Colonic mucosa (tissue), 4 donors: Measurements from ENCODE around the gene SLC12A3. TPM values are rescaled to one million over a fixed set of nuclear protein-coding genes. Genes with fewer than 3 reads are reported as not detected.

Source experiments
- DNase-seq: peaks from one replicate; pipeline ENCODE4 v3.0.0-alpha.2; 2020
- H3K27ac ChIP-seq: fragments of 200-600 bp; one replicate; pipeline ENCODE4 v1.8.0; 2021
- H3K27me3 ChIP-seq: fragments of 200-600 bp; one replicate; pipeline ENCODE4 v1.8.0; 2021
- H3K36me3 ChIP-seq: fragments of 200-600 bp; one replicate; pipeline ENCODE4 v1.8.0; 2021
- H3K4me1 ChIP-seq: fragments of 200-600 bp; one replicate; pipeline ENCODE4 v1.8.0; 2021; ENCODE audit warnings: mild to moderate bottlenecking
- H3K4me3 ChIP-seq: fragments of 200-600 bp; one replicate; pipeline ENCODE4 v1.8.0; 2021
- H3K9ac ChIP-seq, 2 donors: one replicate each; pipeline ENCODE4 v1.7.0; 2013; ENCODE audit warnings: control low read depth in 2 of 2, low read depth in 2 of 2, low read length in 2 of 2
- H3K9me3 ChIP-seq: fragments of 200-600 bp; one replicate; pipeline ENCODE4 v1.8.0; 2021
- CTCF ChIP-seq: fragments of 200-600 bp; IDR thresholded peaks from one replicate; pipeline ENCODE4 v1.8.0; 2022; ENCODE audit warnings: antibody characterized with exemption, mild to moderate bottlenecking
- intact Hi-C: fragments of 100-400 bp; cut with DNase I; formaldehyde crosslinking; loops from one replicate; pipeline ENCODE4 v1.14.1; 2022
- total RNA-seq, 2 donors: library from RNA; stranded (reverse); fragmentation: NEBNext Ultra II Directional in 1 of 2; extraction: Animal tissue kit (Norgen Biotek cat#: 25700) in 1 of 2; gene quantifications; one replicate each; pipeline ENCODE4 v1.2.1, GENCODE V29; 2021
- donor health status: healthy.
- donor health status: DM: no; HTN: no; CAD: no.
- donor health status: DM: no; HTN: no; CAD: no.

SLC12A3 gene
- total RNA-seq, 2 donors from 2014 or later, result not detected

- peak; percentile 40 for DNase-seq
- no peaks in the 10 kb centered on the region for H3K27me3 ChIP-seq
- peak overlapping the region in 1 of 2 donors; percentile 32 for H3K9ac ChIP-seq
- intact Hi-C loops, result no loop called here
- peak; percentile 25 for TF ChIP-seq CTCF
- H3K27ac ChIP-seq, result no peak overlapping the region
- H3K9me3 ChIP-seq, result no peaks in the 10 kb centered on the region
- H3K36me3 ChIP-seq, result no peaks in the 10 kb centered on the region
- no peak overlapping the region for H3K4me3 ChIP-seq
- no peaks in the 10 kb centered on the region for H3K4me1 ChIP-seq
Observed at GRCh38 chr16:56824331-56824730, 40.7 kb upstream of the SLC12A3 start.

- TF ChIP-seq CTCF, result no peak
- Histone ChIP-seq H3K9ac (no peak overlapping the region), H3K9me3 (no peaks in the 10 kb centered on the region), H3K27ac (no peak overlapping the region), H3K4me1 (no peaks in the 10 kb centered on the region), H3K4me3 (no peak overlapping the region), H3K36me3 (no peaks in the 10 kb centered on the region), H3K27me3 (no peaks in the 10 kb centered on the region)
- intact Hi-C loops, result no loop called here
- no peak for DNase-seq
Observed at GRCh38 chr16:56824804-56825203, 40.2 kb upstream of the SLC12A3 start.

GRCh38 chr16:56825826-56826225, 39.2 kb upstream of the SLC12A3 start:
- Histone ChIP-seq H3K4me1 (no peaks in the 10 kb centered on the region), H3K9ac (no peak overlapping the region), H3K27ac (no peak overlapping the region), H3K36me3 (no peaks in the 10 kb centered on the region), H3K4me3 (no peak overlapping the region), H3K27me3 (no peaks in the 10 kb centered on the region), H3K9me3 (no peaks in the 10 kb centered on the region)
- no peak for TF ChIP-seq CTCF
- no peak for DNase-seq
- intact Hi-C loops, result no loop called here

GRCh38 chr16:56828647-56829046, 36.4 kb upstream of the SLC12A3 start:
- Histone ChIP-seq H3K4me3 (no peak overlapping the region), H3K36me3 (no peaks in the 10 kb centered on the region), H3K27me3 (no peaks in the 10 kb centered on the region), H3K9ac (no peak overlapping the region), H3K9me3 (no peaks in the 10 kb centered on the region), H3K4me1 (no peaks in the 10 kb centered on the region), H3K27ac (no peak overlapping the region)
- intact Hi-C loops, result no loop called here
- DNase-seq, result no peak
- TF ChIP-seq CTCF, result no peak

- no peak for DNase-seq
- Histone ChIP-seq H3K9ac (no peak overlapping the region), H3K4me3 (no peak overlapping the region), H3K27me3 (no peaks in the 10 kb centered on the region), H3K27ac (no peak overlapping the region), H3K9me3 (no peaks in the 10 kb centered on the region), H3K4me1 (no peaks in the 10 kb centered on the region), H3K36me3 (no peaks in the 10 kb centered on the region)
- TF ChIP-seq CTCF, result no peak
- intact Hi-C loops, result no loop called here
Observed at GRCh38 chr16:56830669-56831068, 34.3 kb upstream of the SLC12A3 start.

- H3K36me3 ChIP-seq, result no peaks in the 10 kb centered on the region
- H3K4me1 ChIP-seq, result no peaks in the 10 kb centered on the region
- TF ChIP-seq CTCF, result no peak
- H3K9ac ChIP-seq, result no peak overlapping the region
- no peaks in the 10 kb centered on the region for H3K27me3 ChIP-seq
- H3K27ac ChIP-seq, result no peak overlapping the region
- H3K9me3 ChIP-seq, result no peaks in the 10 kb centered on the region
- intact Hi-C loops, result no loop called here
- H3K4me3 ChIP-seq, result no peak overlapping the region
- DNase-seq, result no peak
Observed at GRCh38 chr16:56832768-56833167, 32.2 kb upstream of the SLC12A3 start.
